GM19043 (cell line): Measurements from ENCODE around the gene EEF1G.
"Not testable (repeated sequence)": the region's sequence is repeated elsewhere in the genome, so short reads cannot be mapped to it uniquely, and the experiment has no call there.

Experiments used
- ATAC-seq: cut with Tn5 transposase; IDR thresholded peaks from one replicate; pipeline ENCODE4 v1.9.1; 2021; ENCODE audit warnings: low read depth; ENCODE audit not compliant: unreplicated experiment

Gene EEF1G

GRCh38 chr11:62573592-62574362, at the start of gene EEF1G:
Gene EEF1G (minus strand): TSS chr11:62573891. CDS start chr11:62573842, 49 bp downstream.
- peak; percentile 86 for ATAC-seq

- ATAC-seq: no peak
Observed at GRCh38 chr11:62622476-62623089, 48.9 kb upstream of the EEF1G start.

- peak; percentile 95 for ATAC-seq
Observed at GRCh38 chr11:62621567-62622470, 48.1 kb upstream of the EEF1G start, which contains the start of gene B3GAT3. Gene B3GAT3 (minus strand): TSS chr11:62621986. CDS start chr11:62621947, 39 bp downstream.

GRCh38 chr11:62621027-62621566, 47.4 kb upstream of the EEF1G start:
- ATAC-seq: no peak

GRCh38 chr11:62616957-62617356, 43.3 kb upstream of the EEF1G start:
- not testable (repeated sequence) for ATAC-seq

GRCh38 chr11:62615521-62615920, 41.8 kb upstream of the EEF1G start:
- ATAC-seq: no peak

GRCh38 chr11:62614275-62614674, 40.6 kb upstream of the EEF1G start:
- no peak for ATAC-seq

GRCh38 chr11:62613291-62613778, 39.6 kb upstream of the EEF1G start:
- ATAC-seq: no peak

GRCh38 chr11:62612366-62613290, 38.9 kb upstream of the EEF1G start, which contains the start of the genes EML3 and ROM1:
Gene EML3 (minus strand): TSS chr11:62612775. CDS start chr11:62612457, 318 bp downstream.
Gene ROM1 (plus strand): TSS chr11:62613257. CDS start chr11:62613282, 25 bp downstream.
- ATAC-seq: peak; percentile 72

GRCh38 chr11:62611705-62612365, 38.1 kb upstream of the EEF1G start:
- peak; percentile 32 for ATAC-seq

- ATAC-seq: no peak
Observed at GRCh38 chr11:62610814-62611704, 37.4 kb upstream of the EEF1G start.

- no peak for ATAC-seq
Observed at GRCh38 chr11:62610403-62610802, 36.7 kb upstream of the EEF1G start.

GRCh38 chr11:62608776-62609175, 35.1 kb upstream of the EEF1G start:
- no peak for ATAC-seq

- ATAC-seq: no peak
Observed at GRCh38 chr11:62607714-62608113, 34.0 kb upstream of the EEF1G start.

- ATAC-seq: no peak
Observed at GRCh38 chr11:62605902-62606301, 32.2 kb upstream of the EEF1G start.

GRCh38 chr11:62605467-62605866, 31.8 kb upstream of the EEF1G start:
- no peak for ATAC-seq

GRCh38 chr11:62604460-62605120, 30.9 kb upstream of the EEF1G start:
- ATAC-seq: no peak
